Measurements from ENCODE around the gene SMOC1. TPM values are rescaled to one million over a fixed set of nuclear protein-coding genes. Genes with fewer than 3 reads are reported as not detected.

The SMOC1 gene
- total and polyA plus RNA-seq, 2 experiments from 2014 or later, result 0.70 to 3.5 TPM

DNA sequence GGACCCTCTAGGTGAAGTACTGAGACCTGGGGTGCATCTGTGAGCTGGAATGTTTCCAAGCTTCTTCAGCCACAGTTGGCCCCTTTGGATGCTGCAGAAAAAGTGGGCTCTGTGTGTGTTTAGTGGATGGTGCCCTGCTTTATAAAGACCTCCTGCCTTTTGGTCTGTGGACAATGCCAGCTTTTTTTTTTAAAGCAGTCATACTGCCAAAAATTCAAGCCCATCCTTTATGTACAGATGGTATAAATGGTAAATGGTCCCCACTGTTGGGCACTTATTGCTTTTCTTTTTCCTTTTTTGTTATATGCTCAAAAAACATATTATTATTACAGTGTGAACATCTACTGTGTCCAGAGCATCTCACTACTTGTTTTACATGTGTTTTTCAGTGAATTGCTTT lies 81.1 kb downstream of the SMOC1 start:
- Histone ChIP-seq H3K4me2 (ENCODE audit: unreplicated experiment) (no peak overlapping the region), H3K4me1 (ENCODE audit: insufficient read depth) (no peaks in the 10 kb centered on the region), H3K27ac (no peak overlapping the region), H3K27me3 (replicated peaks; ENCODE audit: insufficient read depth) (no peaks in the 10 kb centered on the region), H3K9me3 (ENCODE audit: low read depth) (no peaks in the 10 kb centered on the region), H3K9me2 (ENCODE audit: insufficient read depth) (no peaks in the 10 kb centered on the region), H4K20me1 (ENCODE audit: insufficient read depth) (no peaks in the 10 kb centered on the region), H3K79me2 (ENCODE audit: insufficient read depth) (no peaks in the 10 kb centered on the region), H3K4me3 (no peak overlapping the region), H3K9ac (no peak overlapping the region), H3F3A (ENCODE audit: insufficient read depth) (no peaks in the 10 kb centered on the region), H3K36me3 (ENCODE audit: low read depth) (no peaks in the 10 kb centered on the region), H2AFZ (no peak overlapping the region)
- in situ Hi-C loops (cut with MboI), result no loop called here
- DNase-seq, result no peak
- TF ChIP-seq EZH2 (IDR thresholded peaks at IDR 0.05; ENCODE audit: insufficient read depth, poor library complexity, severe bottlenecking) (no peak), EZH2phosphoT487 (IDR thresholded peaks at IDR 0.05; ENCODE audit: insufficient read depth, low read depth) (no peak)

DNA sequence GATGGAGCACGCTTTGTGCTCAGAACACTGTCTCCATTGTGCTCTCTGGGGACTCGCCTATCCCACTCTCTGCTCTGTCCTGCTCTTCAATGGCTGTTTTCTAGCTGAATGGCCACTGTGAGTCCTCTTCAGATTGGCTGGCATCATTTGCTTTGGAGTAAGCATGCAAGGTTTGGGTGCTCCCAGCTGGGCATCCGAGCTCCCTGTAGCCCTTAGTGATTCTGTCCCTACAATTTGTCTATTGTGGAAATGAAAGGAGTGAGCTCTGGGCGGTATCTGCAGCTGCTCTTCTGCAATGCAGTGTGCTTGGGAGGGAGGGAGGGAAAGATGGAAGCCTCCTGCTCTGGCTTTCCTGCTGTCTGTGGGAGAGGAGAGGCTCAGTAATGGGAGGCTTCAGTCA lies 84.8 kb downstream of the SMOC1 start:
- 18 to 23% methylated on average over 4 of the region's 4 CpGs for WGBS, 2 experiments (ENCODE audit: low coverage in 1 of 2, low lambda C conversion rate in 2 of 2, missing lambda C conversion rate in 2 of 2)

DNA sequence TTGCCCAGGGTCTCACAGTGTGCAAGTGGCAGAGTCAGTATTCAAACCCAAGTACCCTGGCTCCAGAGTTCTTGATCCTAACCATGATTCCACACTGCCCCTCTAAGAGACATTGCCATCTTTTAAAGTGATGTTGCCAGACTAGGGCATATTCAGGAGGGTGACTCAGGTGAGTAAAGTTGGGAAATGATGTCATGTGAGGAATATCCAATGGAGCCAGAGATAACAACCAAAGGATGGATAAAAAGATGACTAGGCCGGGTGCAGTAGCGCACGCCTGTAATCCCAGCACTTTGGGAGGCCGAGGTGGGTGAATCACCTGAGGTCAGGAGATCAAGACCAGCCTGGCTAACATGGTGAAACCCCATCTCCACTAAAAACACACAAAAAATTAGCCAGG lies 85.6 kb downstream of the SMOC1 start:
- Histone ChIP-seq H3K27me3 (replicated peaks; ENCODE audit: insufficient read depth) (no peaks in the 10 kb centered on the region), H3K4me2 (ENCODE audit: unreplicated experiment) (no peak overlapping the region), H3K4me1 (ENCODE audit: insufficient read depth) (no peaks in the 10 kb centered on the region), H2AFZ (no peak overlapping the region), H3K9me2 (ENCODE audit: insufficient read depth) (no peaks in the 10 kb centered on the region), H4K20me1 (ENCODE audit: insufficient read depth) (no peaks in the 10 kb centered on the region), H3K36me3 (ENCODE audit: low read depth) (no peaks in the 10 kb centered on the region), H3K4me3 (no peak overlapping the region), H3K9me3 (ENCODE audit: low read depth) (no peaks in the 10 kb centered on the region), H3K9ac (no peak overlapping the region), H3K79me2 (ENCODE audit: insufficient read depth) (no peaks in the 10 kb centered on the region), H3F3A (ENCODE audit: insufficient read depth) (no peaks in the 10 kb centered on the region), H3K27ac (no peak overlapping the region)
- WGBS, 2 experiments (ENCODE audit: low coverage in 1 of 2, low lambda C conversion rate in 2 of 2, missing lambda C conversion rate in 2 of 2), result 67 to 85% methylated on average over 4 of the region's 4 CpGs
- in situ Hi-C loops (cut with MboI), result no loop called here
- TF ChIP-seq EZH2phosphoT487 (IDR thresholded peaks at IDR 0.05; ENCODE audit: insufficient read depth, low read depth) (no peak), EZH2 (IDR thresholded peaks at IDR 0.05; ENCODE audit: insufficient read depth, poor library complexity, severe bottlenecking) (no peak)
- DNase-seq, result no peak

More for the DNA sequence above, 84.8 kb downstream of the SMOC1 start:
- Histone ChIP-seq H3K9ac (no peak overlapping the region), H3F3A (ENCODE audit: insufficient read depth) (no peaks in the 10 kb centered on the region), H3K4me1 (ENCODE audit: insufficient read depth) (no peaks in the 10 kb centered on the region), H4K20me1 (ENCODE audit: insufficient read depth) (no peaks in the 10 kb centered on the region), H2AFZ (no peak overlapping the region), H3K9me2 (ENCODE audit: insufficient read depth) (no peaks in the 10 kb centered on the region), H3K4me2 (ENCODE audit: unreplicated experiment) (no peak overlapping the region), H3K27ac (no peak overlapping the region), H3K4me3 (no peak overlapping the region), H3K27me3 (replicated peaks; ENCODE audit: insufficient read depth) (no peaks in the 10 kb centered on the region), H3K36me3 (ENCODE audit: low read depth) (no peaks in the 10 kb centered on the region), H3K79me2 (ENCODE audit: insufficient read depth) (no peaks in the 10 kb centered on the region), H3K9me3 (ENCODE audit: low read depth) (no peaks in the 10 kb centered on the region)
- DNase-seq, result no peak
- TF ChIP-seq EZH2 (IDR thresholded peaks at IDR 0.05; ENCODE audit: insufficient read depth, poor library complexity, severe bottlenecking), result no peak
- no peak for TF ChIP-seq EZH2phosphoT487 (IDR thresholded peaks at IDR 0.05; ENCODE audit: insufficient read depth, low read depth)
- in situ Hi-C loops (cut with MboI), result no loop called here

DNA sequence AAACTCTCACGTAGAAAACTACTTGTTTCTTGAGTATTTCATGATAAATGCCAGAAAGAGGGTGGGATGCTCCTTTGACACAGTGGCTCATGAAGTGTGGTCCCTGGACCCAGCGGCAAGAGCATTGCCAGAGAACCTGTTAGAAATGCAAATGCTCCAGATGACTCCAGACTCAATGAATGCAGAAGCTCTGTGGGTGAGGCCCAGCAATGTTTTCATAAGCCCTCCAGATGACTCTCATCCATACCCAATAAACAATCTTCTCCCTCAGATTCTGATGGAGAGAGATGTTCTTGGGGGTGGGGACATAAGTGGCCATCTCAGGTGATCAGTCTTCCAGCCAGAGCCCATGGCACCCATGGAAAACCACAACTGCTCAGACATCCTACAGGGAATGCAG lies 88.9 kb downstream of the SMOC1 start:
- Histone ChIP-seq H3K36me3 (ENCODE audit: low read depth) (no peaks in the 10 kb centered on the region), H3K9me3 (ENCODE audit: low read depth) (no peaks in the 10 kb centered on the region), H3K79me2 (ENCODE audit: insufficient read depth) (no peaks in the 10 kb centered on the region), H3K4me2 (ENCODE audit: unreplicated experiment) (no peak overlapping the region), H2AFZ (no peak overlapping the region), H4K20me1 (ENCODE audit: insufficient read depth) (no peaks in the 10 kb centered on the region), H3K4me3 (no peak overlapping the region), H3K27ac (no peak overlapping the region), H3F3A (ENCODE audit: insufficient read depth) (no peaks in the 10 kb centered on the region), H3K9me2 (ENCODE audit: insufficient read depth) (no peaks in the 10 kb centered on the region), H3K4me1 (ENCODE audit: insufficient read depth) (no peaks in the 10 kb centered on the region), H3K9ac (no peak overlapping the region), H3K27me3 (replicated peaks; ENCODE audit: insufficient read depth) (no peaks in the 10 kb centered on the region)
- in situ Hi-C loops (cut with MboI), result no loop called here
- TF ChIP-seq EZH2 (IDR thresholded peaks at IDR 0.05; ENCODE audit: insufficient read depth, poor library complexity, severe bottlenecking) (no peak), EZH2phosphoT487 (IDR thresholded peaks at IDR 0.05; ENCODE audit: insufficient read depth, low read depth) (no peak)
- WGBS, 2 experiments (ENCODE audit: low coverage in 1 of 2, low lambda C conversion rate in 2 of 2, missing lambda C conversion rate in 2 of 2), result 1 to 5% methylated on average over 2 of the region's 2 CpGs
- DNase-seq, result no peak

DNA sequence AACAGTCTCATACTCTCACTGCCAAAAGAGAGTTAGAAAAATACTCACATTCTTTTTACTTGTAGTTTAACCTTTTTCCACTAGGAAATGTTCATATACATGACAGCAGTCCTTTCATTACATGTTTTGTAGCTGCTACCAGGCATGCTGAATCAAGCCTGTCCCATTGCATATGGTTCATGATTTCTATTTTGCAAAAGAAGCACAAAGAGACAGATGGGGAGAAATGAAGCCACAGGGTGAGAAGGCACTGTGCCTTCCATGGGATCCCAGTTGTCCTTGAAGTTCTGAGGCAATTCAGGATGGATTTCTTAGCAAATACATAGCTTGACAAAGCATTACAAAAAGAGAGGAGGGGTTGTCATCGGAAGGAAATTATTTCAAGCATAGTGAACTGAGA lies 89.5 kb downstream of the SMOC1 start:
- Histone ChIP-seq H3K36me3 (ENCODE audit: low read depth) (no peaks in the 10 kb centered on the region), H3K9ac (no peak overlapping the region), H3K9me3 (ENCODE audit: low read depth) (no peaks in the 10 kb centered on the region), H3K9me2 (ENCODE audit: insufficient read depth) (no peaks in the 10 kb centered on the region), H3K4me2 (ENCODE audit: unreplicated experiment) (no peak overlapping the region), H3K79me2 (ENCODE audit: insufficient read depth) (no peaks in the 10 kb centered on the region), H3F3A (ENCODE audit: insufficient read depth) (no peaks in the 10 kb centered on the region), H3K4me1 (ENCODE audit: insufficient read depth) (no peaks in the 10 kb centered on the region), H4K20me1 (ENCODE audit: insufficient read depth) (no peaks in the 10 kb centered on the region), H3K27me3 (replicated peaks; ENCODE audit: insufficient read depth) (no peaks in the 10 kb centered on the region), H3K4me3 (no peak overlapping the region), H3K27ac (no peak overlapping the region), H2AFZ (no peak overlapping the region)
- 3 to 15% methylated on average over 1 of the region's 1 CpG for WGBS, 2 experiments (ENCODE audit: low coverage in 1 of 2, low lambda C conversion rate in 2 of 2, missing lambda C conversion rate in 2 of 2)
- TF ChIP-seq EZH2phosphoT487 (IDR thresholded peaks at IDR 0.05; ENCODE audit: insufficient read depth, low read depth) (no peak), EZH2 (IDR thresholded peaks at IDR 0.05; ENCODE audit: insufficient read depth, poor library complexity, severe bottlenecking) (no peak)
- in situ Hi-C loops (cut with MboI), result no loop called here
- no peak for DNase-seq

Data from GM23248 (cell line).